ENCODE measurements around the gene NIT1. TPM values are rescaled to one million over a fixed set of nuclear protein-coding genes. Genes with fewer than 3 reads are reported as not detected.

NIT1 gene
- total RNA-seq, 1 experiment from 2014 or later, result 47.2 TPM

DNA sequence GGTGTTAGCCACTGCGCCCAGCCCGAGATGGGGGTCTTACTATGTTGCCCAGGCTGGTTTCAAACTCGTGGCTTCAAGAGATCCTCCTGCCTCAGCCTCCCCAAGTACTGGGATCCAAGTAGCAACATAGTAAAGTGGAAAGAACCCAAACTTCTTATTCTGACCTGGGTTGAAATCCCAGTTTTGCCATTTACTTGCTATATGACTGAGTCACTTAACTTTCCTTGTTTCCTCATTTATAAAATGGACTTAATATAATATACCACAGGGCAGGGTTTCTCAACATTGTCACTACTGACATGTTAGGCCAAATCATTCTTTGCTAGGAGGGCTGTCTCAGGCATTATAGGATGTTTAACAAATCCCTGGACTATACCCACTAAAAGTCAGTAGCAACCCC, 6.8 kb upstream of the NIT1 start:
- Mint-ChIP-seq H3K4me3 (no peak overlapping the region), H3K27me3 (ENCODE audit: low read depth) (no peaks in the 10 kb centered on the region), H3K27ac (no peak overlapping the region), H3K4me1 (peaks cover 7% of the 10 kb centered on the region), H3K36me3 (peaks cover 3% of the 10 kb centered on the region; the same call in 1 of the 2 replicates), H3K9me3 (no peaks in the 10 kb centered on the region)
- ATAC-seq (no peak), DNase-seq (ENCODE audit: low spot score) (no peak)
- CTCF ChIA-PET, result no interaction called here
- POLR2A ChIA-PET, result no interaction called here
- no peak for TF ChIP-seq RELA (CRISPR knock-in tag; IDR thresholded peaks at IDR 0.05; ENCODE audit: borderline replicate concordance)
- no peak for TF ChIP-seq MXD4 (CRISPR knock-in tag; IDR thresholded peaks at IDR 0.05; ENCODE audit: borderline replicate concordance)
- no peak for TF ChIP-seq ZNF416 (CRISPR knock-in tag; IDR thresholded peaks at IDR 0.05)
- no peak for TF ChIP-seq SOX15 (CRISPR knock-in tag; IDR thresholded peaks at IDR 0.05)
- no peak for TF ChIP-seq TCF7 (CRISPR knock-in tag; IDR thresholded peaks at IDR 0.05; ENCODE audit: low read depth)
- no peak for TF ChIP-seq AFF4 (CRISPR knock-in tag; IDR thresholded peaks at IDR 0.05; ENCODE audit: borderline replicate concordance)
- TF ChIP-seq FOXK1 (CRISPR knock-in tag; IDR thresholded peaks at IDR 0.05), result no peak
- TF ChIP-seq NFE2L1 (CRISPR knock-in tag; IDR thresholded peaks at IDR 0.05), result no peak
- no peak for TF ChIP-seq ATF2 (CRISPR knock-in tag; IDR thresholded peaks at IDR 0.05; ENCODE audit: borderline replicate concordance, low read depth)
- no peak for TF ChIP-seq CBFB (CRISPR knock-in tag; IDR thresholded peaks at IDR 0.05; ENCODE audit: low read depth)
- no peak for TF ChIP-seq ATF1 (CRISPR knock-in tag; IDR thresholded peaks at IDR 0.05)
- TF ChIP-seq CREM (CRISPR knock-in tag; IDR thresholded peaks at IDR 0.05), result no peak
- TF ChIP-seq JAZF1 (CRISPR knock-in tag; IDR thresholded peaks at IDR 0.05), result no peak
- TF ChIP-seq CDX4 (CRISPR knock-in tag; IDR thresholded peaks at IDR 0.05; ENCODE audit: borderline replicate concordance), result no peak
- TF ChIP-seq, protein P1, sequence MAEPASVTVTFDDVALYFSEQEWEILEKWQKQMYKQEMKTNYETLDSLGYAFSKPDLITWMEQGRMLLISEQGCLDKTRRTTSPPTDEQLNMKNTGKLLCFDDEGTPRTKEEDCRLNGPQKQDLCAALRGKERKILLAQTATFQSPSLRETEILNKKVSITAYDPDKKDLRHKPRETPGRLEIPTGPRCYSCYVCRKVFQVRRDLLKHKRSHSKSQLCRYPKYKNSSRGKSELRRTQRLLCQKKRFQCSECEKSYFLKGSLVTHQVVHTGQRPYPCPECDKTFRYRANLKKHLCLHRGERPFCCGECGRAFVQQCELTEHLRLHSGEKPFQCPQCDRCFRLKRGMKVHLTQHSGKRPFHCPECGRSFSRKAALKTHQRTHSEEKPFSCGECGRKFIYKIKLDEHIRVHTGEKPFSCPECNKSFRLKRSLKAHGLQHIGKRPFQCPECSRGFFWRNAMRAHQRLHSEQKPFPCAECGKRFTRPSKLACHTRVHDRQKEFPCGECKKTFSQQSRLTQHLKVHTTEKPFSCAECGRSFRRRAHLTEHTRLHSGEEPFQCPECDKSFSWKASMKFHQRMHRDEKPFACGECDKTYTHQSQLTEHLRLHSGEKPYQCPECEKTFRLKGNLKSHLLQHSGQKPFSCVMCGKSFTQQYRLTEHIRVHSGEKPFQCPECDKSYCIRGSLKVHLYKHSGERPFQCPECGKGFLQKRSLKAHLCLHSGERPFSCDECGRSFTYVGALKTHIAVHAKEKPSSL (CRISPR knock-in tag; conservative IDR thresholded peaks at IDR 0.05), result no peak

- Mint-ChIP-seq H3K4me1 (peaks cover 7% of the 10 kb centered on the region), H3K36me3 (peaks cover 3% of the 10 kb centered on the region; the same call in 1 of the 2 replicates), H3K9me3 (no peaks in the 10 kb centered on the region), H3K27ac (no peak overlapping the region), H3K27me3 (ENCODE audit: low read depth) (no peaks in the 10 kb centered on the region), H3K4me3 (no peak overlapping the region)
- CTCF ChIA-PET, result interaction anchor here (0.6 kb wide), 1 partner anchor 28 kb away, joined by 4 read pairs; no protein-coding TSS in a partner anchor
- no peak for DNase-seq (ENCODE audit: low spot score)
- POLR2A ChIA-PET, result no interaction called here
- ATAC-seq, result no peak
- TF ChIP-seq STAT6 (CRISPR knock-in tag; conservative IDR thresholded peaks at IDR 0.05; ENCODE audit: low read depth), result no peak
- no peak for TF ChIP-seq NFE2L1 (CRISPR knock-in tag; IDR thresholded peaks at IDR 0.05)
- TF ChIP-seq, protein P2, sequence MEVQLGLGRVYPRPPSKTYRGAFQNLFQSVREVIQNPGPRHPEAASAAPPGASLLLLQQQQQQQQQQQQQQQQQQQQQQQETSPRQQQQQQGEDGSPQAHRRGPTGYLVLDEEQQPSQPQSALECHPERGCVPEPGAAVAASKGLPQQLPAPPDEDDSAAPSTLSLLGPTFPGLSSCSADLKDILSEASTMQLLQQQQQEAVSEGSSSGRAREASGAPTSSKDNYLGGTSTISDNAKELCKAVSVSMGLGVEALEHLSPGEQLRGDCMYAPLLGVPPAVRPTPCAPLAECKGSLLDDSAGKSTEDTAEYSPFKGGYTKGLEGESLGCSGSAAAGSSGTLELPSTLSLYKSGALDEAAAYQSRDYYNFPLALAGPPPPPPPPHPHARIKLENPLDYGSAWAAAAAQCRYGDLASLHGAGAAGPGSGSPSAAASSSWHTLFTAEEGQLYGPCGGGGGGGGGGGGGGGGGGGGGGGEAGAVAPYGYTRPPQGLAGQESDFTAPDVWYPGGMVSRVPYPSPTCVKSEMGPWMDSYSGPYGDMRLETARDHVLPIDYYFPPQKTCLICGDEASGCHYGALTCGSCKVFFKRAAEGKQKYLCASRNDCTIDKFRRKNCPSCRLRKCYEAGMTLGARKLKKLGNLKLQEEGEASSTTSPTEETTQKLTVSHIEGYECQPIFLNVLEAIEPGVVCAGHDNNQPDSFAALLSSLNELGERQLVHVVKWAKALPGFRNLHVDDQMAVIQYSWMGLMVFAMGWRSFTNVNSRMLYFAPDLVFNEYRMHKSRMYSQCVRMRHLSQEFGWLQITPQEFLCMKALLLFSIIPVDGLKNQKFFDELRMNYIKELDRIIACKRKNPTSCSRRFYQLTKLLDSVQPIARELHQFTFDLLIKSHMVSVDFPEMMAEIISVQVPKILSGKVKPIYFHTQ (CRISPR knock-in tag; IDR thresholded peaks at IDR 0.05), result no peak
- TF ChIP-seq ETV6 (CRISPR knock-in tag; IDR thresholded peaks at IDR 0.05), result no peak
- TF ChIP-seq ZNF263 (CRISPR knock-in tag; IDR thresholded peaks at IDR 0.05; ENCODE audit: low read depth), result no peak
- TF ChIP-seq KAT7 (CRISPR knock-in tag; IDR thresholded peaks at IDR 0.05; ENCODE audit: borderline replicate concordance), result no peak
- no peak for TF ChIP-seq ZNF232 (CRISPR knock-in tag; IDR thresholded peaks at IDR 0.05)
Measured at GRCh38 chr1:161111527-161111926, 6.4 kb upstream of the NIT1 start.

All from WTC11 (cell line).